Activated naive CD8-positive, alpha-beta T cell (primary cell): Measurements from ENCODE around the gene CACNA1G.

Experiments
- H3K27ac Mint-ChIP-seq: one replicate; pipeline ENCODE4 v1.8.0; 2021; ENCODE audit warnings: mixed read lengths
- H3K27me3 Mint-ChIP-seq: one replicate; pipeline ENCODE4 v1.8.0; 2021; ENCODE audit warnings: mixed read lengths
- H3K36me3 Mint-ChIP-seq: one replicate; pipeline ENCODE4 v1.8.0; 2021; ENCODE audit warnings: mixed read lengths
- H3K4me1 Mint-ChIP-seq: one replicate; pipeline ENCODE4 v1.8.0; 2021; ENCODE audit warnings: low read depth, mixed read lengths
- H3K4me3 Mint-ChIP-seq: one replicate; pipeline ENCODE4 v1.8.0; 2021; ENCODE audit warnings: mild to moderate bottlenecking, mixed read lengths
- H3K9me3 Mint-ChIP-seq: one replicate; pipeline ENCODE4 v1.8.0; 2021; ENCODE audit warnings: low read depth, mixed read lengths

CACNA1G gene

DNA sequence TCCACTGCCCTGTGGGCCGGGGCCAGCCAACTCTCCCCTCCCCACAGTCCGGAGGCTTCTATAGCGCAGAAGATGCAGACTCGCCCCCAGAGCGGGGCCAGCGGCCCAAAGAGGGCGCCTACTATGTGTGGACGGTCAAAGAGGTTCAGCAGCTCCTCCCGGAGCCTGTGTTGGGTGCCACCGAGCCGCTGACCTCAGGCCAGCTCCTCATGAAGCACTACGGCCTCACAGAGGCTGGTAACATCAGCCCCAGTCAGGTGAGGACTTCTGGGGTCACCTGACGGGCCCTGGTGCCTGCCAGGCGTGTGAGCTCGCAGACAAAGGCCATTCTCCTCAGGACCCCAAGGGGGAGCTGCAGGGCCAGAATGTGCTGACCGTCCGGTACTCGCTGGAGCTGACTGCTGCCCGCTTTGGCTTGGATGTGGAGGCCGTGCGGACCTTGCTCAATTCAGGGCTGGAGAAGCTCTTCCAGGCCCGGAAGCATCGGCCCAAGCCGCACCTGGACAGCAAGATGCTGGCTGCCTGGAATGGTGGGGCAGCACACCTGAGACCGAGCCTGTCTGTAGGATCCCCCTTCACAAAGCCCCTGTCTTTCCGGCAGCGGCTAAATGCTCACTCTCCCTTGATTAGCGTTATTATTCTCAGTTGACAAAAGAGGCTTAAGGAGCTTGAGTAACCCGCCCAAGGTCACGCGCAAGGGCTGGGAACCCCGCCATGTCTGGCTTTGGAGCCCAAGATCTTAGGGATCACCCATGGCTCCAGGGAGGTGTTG, 9.7 kb upstream of the CACNA1G start:
- Mint-ChIP-seq H3K9me3 (no peaks in the 10 kb centered on the region), H3K27me3 (no peaks in the 10 kb centered on the region), H3K4me3 (no peak overlapping the region), H3K4me1 (peaks cover 12% of the 10 kb centered on the region), H3K27ac (no peak overlapping the region), H3K36me3 (no peaks in the 10 kb centered on the region)

DNA sequence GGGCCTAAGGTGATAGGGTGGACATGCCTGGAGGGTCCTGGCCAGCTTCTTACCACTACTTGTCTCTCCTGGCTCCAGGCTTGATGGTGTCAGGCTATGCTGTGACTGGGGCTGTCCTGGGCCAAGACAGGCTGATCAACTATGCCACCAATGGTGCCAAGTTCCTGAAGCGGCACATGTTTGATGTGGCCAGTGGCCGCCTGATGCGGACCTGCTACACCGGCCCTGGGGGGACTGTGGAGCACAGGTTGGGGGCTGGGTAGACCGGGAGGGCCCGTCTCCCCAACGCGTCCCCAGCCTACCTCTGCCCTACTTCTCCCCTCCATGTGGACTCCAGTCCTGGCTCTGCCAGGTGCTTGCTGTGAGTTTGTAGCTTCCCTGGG, 9.1 kb upstream of the CACNA1G start:
- H3K27ac Mint-ChIP-seq, result no peak overlapping the region
- no peaks in the 10 kb centered on the region for H3K36me3 Mint-ChIP-seq

DNA sequence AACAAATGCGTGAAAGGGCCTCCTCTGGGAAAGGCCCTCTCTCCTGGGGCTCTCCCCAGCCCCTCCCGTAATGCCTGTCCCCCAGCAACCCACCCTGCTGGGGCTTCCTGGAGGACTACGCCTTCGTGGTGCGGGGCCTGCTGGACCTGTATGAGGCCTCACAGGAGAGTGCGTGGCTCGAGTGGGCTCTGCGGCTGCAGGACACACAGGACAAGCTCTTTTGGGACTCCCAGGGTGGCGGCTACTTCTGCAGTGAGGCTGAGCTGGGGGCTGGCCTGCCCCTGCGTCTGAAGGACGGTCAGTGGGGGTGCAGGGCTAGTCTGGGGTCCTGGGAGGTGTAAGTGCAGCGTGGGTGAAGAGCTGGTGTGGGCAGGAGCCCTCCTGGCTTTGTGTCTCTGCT, 8.6 kb upstream of the CACNA1G start:
- Mint-ChIP-seq H3K27me3 (no peaks in the 10 kb centered on the region), H3K4me1 (peaks cover 6% of the 10 kb centered on the region), H3K9me3 (no peaks in the 10 kb centered on the region), H3K27ac (no peak overlapping the region), H3K4me3 (no peak overlapping the region), H3K36me3 (no peaks in the 10 kb centered on the region)

More for the DNA sequence above, 9.1 kb upstream of the CACNA1G start:
- Mint-ChIP-seq H3K27me3 (no peaks in the 10 kb centered on the region), H3K4me3 (no peak overlapping the region), H3K9me3 (no peaks in the 10 kb centered on the region), H3K4me1 (peaks cover 9% of the 10 kb centered on the region)

DNA sequence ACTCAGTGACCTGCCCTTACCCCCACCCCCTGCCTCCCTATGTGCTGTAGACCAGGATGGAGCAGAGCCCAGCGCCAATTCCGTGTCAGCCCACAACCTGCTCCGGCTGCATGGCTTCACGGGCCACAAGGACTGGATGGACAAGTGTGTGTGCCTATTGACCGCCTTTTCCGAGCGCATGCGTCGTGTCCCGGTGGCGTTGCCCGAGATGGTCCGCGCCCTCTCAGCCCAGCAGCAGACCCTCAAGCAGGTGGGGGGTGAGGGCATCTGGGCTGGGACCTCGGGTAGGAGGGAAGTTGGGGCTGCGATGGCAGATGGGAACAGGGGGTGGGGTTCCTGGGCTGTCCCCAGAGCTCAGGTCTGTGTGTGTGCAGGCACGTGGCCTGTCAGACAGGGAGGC, 6.3 kb upstream of the CACNA1G start:
- Mint-ChIP-seq H3K27me3 (peaks cover 5% of the 10 kb centered on the region), H3K4me1 (peaks cover 6% of the 10 kb centered on the region), H3K36me3 (no peaks in the 10 kb centered on the region), H3K27ac (no peak overlapping the region), H3K9me3 (no peaks in the 10 kb centered on the region), H3K4me3 (no peak overlapping the region)

DNA sequence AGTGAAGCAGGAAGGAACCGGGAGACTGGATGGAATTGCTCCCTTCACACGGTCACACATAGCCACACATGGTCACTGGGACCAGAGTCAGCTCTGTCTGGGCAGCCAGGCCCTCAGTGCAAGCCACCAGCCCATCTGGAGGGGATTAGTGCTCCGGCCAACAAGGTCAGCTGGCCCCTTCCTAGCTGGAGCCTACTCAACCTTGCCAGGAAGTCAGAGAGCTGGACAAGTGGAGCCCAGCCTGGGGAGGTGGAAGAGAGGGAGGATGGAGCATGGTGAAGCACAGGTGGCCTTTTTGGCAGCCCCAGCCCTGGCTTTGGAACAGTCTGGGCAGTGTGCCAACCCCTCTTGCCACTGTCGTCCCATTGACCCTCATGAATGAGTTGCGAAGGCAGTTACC, 3.7 kb upstream of the CACNA1G start:
- no peak overlapping the region for H3K4me3 Mint-ChIP-seq
- peaks cover 15% of the 10 kb centered on the region for H3K4me1 Mint-ChIP-seq
- no peaks in the 10 kb centered on the region for H3K9me3 Mint-ChIP-seq
- H3K36me3 Mint-ChIP-seq, result no peaks in the 10 kb centered on the region
- peaks cover 6% of the 10 kb centered on the region for H3K27me3 Mint-ChIP-seq
- no peak overlapping the region for H3K27ac Mint-ChIP-seq

DNA sequence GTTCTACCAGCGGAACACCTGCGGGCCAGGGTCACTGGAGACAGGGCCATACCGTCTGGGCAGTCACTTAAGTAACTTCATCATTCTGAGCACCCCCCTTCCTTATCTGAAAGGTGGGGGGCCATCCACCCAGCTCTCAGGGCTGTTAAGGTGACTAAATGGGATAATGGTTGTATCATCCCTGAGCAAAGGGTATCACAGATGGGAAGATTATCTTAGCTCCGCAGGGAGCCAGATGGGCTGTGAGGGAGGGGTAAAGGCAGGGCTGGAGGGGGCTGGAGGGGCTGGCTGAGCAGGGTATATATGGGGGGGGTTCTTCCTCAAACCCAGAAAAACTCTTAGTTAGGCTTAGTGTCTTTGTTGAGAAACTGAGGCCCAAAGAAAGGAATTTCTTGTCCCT, 2.9 kb upstream of the CACNA1G start:
- peaks cover 10% of the 10 kb centered on the region for H3K27me3 Mint-ChIP-seq
- H3K27ac Mint-ChIP-seq, result no peak overlapping the region
- no peaks in the 10 kb centered on the region for H3K9me3 Mint-ChIP-seq
- no peaks in the 10 kb centered on the region for H3K36me3 Mint-ChIP-seq
- H3K4me1 Mint-ChIP-seq, result peaks cover 20% of the 10 kb centered on the region
- no peak overlapping the region for H3K4me3 Mint-ChIP-seq

DNA sequence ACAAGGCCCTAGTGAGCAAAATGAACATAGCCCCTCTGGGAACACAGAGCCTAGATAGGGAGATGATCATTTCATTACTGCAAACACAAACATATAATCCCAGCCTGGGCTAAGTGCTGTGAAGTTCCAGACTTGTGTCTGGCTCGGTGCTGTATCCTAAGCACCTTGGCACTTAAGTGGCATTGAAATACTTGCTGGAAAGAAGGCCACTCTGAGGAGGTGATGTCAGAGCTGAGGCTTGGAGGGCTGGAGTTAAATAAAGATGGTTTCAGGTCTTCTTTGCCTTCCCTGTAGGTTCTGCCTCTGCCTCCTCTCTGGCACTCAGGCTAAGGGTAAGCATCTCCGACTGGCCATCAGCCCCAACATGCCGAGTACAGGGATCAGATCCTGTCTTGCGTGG, 2.4 kb upstream of the CACNA1G start:
- H3K9me3 Mint-ChIP-seq, result no peaks in the 10 kb centered on the region
- peak overlapping the region; percentile 62 for H3K4me3 Mint-ChIP-seq
- no peak overlapping the region for H3K27ac Mint-ChIP-seq
- H3K4me1 Mint-ChIP-seq, result peaks cover 20% of the 10 kb centered on the region
- H3K27me3 Mint-ChIP-seq, result peaks cover 10% of the 10 kb centered on the region
- H3K36me3 Mint-ChIP-seq, result no peaks in the 10 kb centered on the region

DNA sequence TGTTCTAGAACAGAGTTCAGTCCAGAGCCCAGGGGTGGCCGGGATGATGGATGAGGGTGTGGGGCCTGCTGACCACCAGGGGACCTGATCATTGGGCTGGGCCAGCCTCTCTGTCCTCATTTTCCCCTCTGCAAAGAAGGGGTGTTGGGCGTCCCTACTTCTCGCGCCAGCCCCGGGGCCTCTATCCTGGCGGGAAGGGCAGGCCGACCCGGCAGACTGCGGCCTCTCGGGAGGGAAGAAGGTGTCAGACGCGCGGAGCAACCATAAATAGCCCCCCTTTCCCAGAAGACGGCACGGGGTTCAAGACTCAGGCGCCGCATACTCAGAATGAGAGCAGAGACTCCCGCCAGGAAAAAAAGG, 2.0 kb upstream of the CACNA1G start:
- peak overlapping the region; percentile 62 for H3K4me3 Mint-ChIP-seq
- no peak overlapping the region for H3K27ac Mint-ChIP-seq
- no peaks in the 10 kb centered on the region for H3K9me3 Mint-ChIP-seq
- peaks cover 20% of the 10 kb centered on the region for H3K4me1 Mint-ChIP-seq
- H3K36me3 Mint-ChIP-seq, result no peaks in the 10 kb centered on the region
- H3K27me3 Mint-ChIP-seq, result peaks cover 10% of the 10 kb centered on the region

DNA sequence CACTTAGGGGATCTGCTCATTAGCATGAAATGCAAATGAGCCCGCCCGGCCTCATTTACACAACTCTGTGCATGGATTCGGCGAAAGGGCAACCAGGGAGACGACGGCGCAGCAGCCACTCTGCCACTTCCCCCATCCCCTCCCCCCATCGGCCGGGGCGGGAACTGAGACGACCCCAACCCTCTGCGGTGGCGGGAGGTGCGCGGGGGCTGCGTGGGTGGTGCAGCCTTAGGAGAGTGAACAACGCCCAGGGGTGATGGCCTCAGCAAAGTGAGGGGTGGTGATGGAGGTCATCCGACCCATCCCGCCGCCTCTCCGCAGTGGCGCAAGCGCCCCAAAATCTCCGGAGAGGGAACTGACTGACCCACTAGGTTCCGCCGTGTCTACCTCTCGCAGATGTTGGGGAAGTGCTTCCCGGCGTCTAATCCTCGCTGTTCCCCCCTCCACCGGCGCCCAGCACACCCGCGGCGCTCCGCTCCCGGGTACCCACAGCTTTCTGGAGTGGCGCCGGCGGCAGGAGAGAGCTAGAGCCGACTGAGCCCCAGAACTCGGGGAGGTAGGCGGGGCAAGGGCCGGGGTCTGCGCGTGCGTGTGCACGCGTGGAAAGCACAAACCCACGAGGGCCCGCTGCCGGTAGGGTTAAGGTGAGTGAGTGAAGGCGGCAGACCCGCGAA, 1.4 kb upstream of the CACNA1G start:
- H3K27ac Mint-ChIP-seq, result no peak overlapping the region
- no peaks in the 10 kb centered on the region for H3K36me3 Mint-ChIP-seq
- peaks cover 12% of the 10 kb centered on the region for H3K27me3 Mint-ChIP-seq
- peak overlapping the region; percentile 62 for H3K4me3 Mint-ChIP-seq
- no peaks in the 10 kb centered on the region for H3K9me3 Mint-ChIP-seq
- peaks cover 22% of the 10 kb centered on the region for H3K4me1 Mint-ChIP-seq

DNA sequence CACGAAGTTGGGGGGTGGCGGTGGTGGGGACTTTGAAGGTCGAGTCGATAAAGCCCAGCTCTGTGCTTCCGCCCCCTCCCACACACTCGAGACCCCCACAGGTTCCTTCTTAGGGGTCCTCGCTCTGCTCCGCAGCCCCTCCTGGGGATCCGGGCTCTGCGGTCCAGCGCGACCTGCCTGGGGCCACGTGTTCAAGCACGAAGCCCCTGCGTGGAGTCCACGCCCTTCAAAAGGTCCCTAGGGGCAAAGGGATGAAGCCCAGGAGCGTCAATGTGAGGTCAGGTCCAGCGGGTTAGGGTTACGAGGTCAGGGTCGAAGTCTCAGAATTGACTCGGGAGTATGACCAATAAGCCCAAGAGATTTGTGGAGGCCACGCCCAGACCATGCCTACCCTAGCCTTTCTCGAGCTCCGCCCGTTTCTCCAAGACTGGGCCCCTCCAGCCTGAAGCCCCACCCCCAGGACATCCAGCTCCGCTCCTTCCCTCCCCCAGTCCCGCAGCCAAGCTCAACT, 786 bp upstream of the CACNA1G start:
- Mint-ChIP-seq H3K9me3 (no peaks in the 10 kb centered on the region), H3K4me1 (peaks cover 22% of the 10 kb centered on the region), H3K27me3 (peaks cover 12% of the 10 kb centered on the region), H3K36me3 (no peaks in the 10 kb centered on the region), H3K27ac (no peak overlapping the region), H3K4me3 (peak overlapping the region; percentile 76)

DNA sequence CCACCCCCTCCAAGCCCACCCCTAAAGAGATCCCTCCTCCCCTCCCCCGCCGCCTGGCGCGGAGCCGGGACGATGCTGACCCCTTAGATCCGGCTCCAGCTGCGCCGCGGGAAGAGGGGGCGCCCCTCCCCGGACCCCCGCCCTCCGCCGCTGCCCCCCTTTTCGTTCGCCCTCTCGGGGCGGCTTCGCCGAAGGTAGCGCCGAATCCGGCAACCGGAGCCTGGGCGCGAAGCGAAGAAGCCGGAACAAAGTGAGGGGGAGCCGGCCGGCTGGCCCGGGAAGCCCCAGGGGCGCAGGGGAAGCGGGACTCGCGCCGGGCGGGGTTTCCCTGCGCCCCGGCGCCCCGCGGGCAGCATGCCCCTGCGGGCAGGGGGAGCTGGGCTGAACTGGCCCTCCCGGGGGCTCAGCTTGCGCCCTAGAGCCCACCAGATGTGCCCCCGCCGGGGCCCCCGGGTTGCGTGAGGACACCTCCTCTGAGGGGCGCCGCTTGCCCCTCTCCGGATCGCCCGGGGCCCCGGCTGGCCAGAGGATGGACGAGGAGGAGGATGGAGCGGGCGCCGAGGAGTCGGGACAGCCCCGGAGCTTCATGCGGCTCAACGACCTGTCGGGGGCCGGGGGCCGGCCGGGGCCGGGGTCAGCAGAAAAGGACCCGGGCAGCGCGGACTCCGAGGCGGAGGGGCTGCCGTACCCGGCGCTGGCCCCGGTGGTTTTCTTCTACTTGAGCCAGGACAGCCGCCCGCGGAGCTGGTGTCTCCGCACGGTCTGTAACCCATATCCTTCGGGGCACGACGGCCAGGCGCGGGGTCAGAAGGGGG, 623 bp downstream of the CACNA1G start:
- H3K27me3 Mint-ChIP-seq, result peaks cover 15% of the 10 kb centered on the region
- no peak overlapping the region for H3K4me3 Mint-ChIP-seq
- H3K9me3 Mint-ChIP-seq, result no peaks in the 10 kb centered on the region
- H3K36me3 Mint-ChIP-seq, result no peaks in the 10 kb centered on the region
- H3K4me1 Mint-ChIP-seq, result peaks cover 31% of the 10 kb centered on the region
- no peak overlapping the region for H3K27ac Mint-ChIP-seq

DNA sequence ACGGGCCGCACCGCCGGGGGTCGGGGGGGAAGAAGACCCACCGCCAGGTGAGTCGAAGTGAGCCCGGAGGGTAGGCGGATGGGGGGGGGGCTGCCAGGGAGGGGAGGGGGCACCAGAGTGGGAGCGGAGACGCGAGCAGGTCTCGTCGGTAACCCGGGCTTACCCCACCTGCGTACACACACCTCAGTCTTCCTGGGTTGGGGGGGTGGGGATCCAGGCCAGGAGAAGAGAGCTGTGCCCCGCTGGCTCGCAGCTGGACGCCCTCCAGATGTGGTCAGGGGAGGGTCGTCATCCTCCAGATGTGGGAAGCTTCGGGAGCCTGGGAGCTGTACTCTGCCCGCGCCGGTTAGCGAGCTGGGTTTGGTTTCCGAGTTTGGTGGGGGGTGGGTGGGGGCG, 1.2 kb downstream of the CACNA1G start:
- Mint-ChIP-seq H3K27ac (no peak overlapping the region), H3K4me1 (peaks cover 31% of the 10 kb centered on the region), H3K36me3 (no peaks in the 10 kb centered on the region)

DNA sequence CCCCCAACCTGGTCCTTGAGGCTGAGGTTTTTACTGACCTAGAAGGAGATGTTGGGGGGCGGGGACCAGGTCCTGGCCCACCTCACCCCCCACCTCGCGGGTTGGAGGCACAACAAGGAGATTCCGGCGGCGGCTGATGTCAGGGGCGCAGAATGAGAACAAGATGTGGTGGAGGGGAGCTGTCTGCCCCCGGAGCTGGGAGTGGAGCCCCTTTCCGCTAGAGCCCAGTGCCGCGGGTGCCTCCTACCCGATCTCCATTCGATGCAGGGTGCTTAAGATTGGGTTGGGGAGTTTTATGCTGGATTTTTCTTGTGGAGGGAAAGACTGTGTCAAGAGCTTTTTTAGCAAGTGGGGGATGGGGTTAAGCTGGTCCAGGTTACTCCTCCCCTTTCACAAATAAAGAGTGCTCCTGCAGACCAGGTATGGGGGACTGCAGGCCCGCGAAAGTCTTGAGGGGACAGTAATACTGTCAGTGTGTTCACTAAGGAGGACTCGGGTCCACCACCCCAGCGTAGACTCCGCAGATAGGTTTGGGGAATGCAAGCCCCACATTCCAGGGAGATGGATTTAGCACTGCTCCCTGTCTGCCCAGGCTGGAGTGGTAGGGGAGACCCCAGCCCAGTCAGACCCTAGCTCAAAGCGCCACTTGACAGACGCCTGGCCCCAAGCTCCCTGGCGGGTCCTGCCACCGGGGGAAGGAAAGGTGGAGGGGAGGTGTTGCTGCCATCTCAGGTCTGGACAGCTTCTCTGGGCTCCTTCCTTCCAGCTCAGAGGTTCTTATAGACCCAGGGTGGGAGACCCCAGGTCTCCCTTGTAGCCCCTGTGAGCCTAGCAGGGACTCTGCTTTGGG, 2.0 kb downstream of the CACNA1G start:
- Mint-ChIP-seq H3K27me3 (peaks cover 16% of the 10 kb centered on the region), H3K9me3 (no peaks in the 10 kb centered on the region), H3K27ac (no peak overlapping the region), H3K4me3 (peak overlapping the region; percentile 72), H3K4me1 (peaks cover 31% of the 10 kb centered on the region), H3K36me3 (no peaks in the 10 kb centered on the region)

More for the DNA sequence above, 1.2 kb downstream of the CACNA1G start:
- Mint-ChIP-seq H3K27me3 (peaks cover 17% of the 10 kb centered on the region), H3K9me3 (no peaks in the 10 kb centered on the region), H3K4me3 (no peak overlapping the region)

DNA sequence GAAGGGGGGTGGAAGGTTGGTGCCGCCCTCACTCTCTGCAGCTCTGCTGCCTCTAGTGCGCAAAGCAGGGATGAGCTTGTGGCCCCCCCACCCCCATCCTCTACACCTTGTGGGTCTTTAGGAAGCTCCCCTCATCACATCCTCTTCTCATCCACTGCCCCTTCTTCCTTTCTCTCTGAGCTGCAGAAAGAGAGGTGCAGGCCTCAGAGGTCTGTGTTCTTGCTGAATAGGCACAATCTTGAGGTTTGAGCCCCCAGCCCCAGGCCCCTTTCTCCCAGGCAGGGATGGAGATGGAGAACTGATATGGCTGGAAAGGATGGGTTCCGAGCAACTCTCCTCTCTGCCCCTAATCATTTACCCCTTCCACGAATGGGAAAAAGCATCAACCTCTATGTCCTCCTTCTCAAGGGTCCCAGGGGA, 2.6 kb downstream of the CACNA1G start:
- Mint-ChIP-seq H3K4me3 (no peak overlapping the region), H3K36me3 (no peaks in the 10 kb centered on the region), H3K4me1 (peaks cover 31% of the 10 kb centered on the region), H3K27ac (no peak overlapping the region), H3K9me3 (no peaks in the 10 kb centered on the region), H3K27me3 (peaks cover 16% of the 10 kb centered on the region)
